Esophagus (tissue), 2 donors: ENCODE measurements around the gene CEND1. TPM values are rescaled to one million over a fixed set of nuclear protein-coding genes. Genes with fewer than 3 reads are reported as not detected.

Experiments
- H3K27ac ChIP-seq, 2 donors: one replicate each; pipeline ENCODE4 v1.5.1; 2013; ENCODE audit warnings: low read depth in 2 of 2, mild to moderate bottlenecking in 2 of 2, inconsistent platforms in 1 of 2, low read length in 1 of 2, moderate library complexity in 1 of 2
- H3K27me3 ChIP-seq, 2 donors: one replicate each; pipeline ENCODE4 v1.6.1; 2013; ENCODE audit warnings: low read length in 2 of 2, control low read depth in 1 of 2, mild to moderate bottlenecking in 1 of 2; ENCODE audit not compliant: insufficient read depth in 2 of 2, control insufficient read depth in 1 of 2
- H3K36me3 ChIP-seq, 2 donors: one replicate each; pipeline ENCODE4 v1.6.1; 2013; ENCODE audit warnings: low read length in 1 of 2; ENCODE audit not compliant: control insufficient read depth in 2 of 2, insufficient read depth in 2 of 2
- H3K4me1 ChIP-seq, 2 donors: one replicate each; pipeline ENCODE4 v1.6.1; 2013; ENCODE audit warnings: low read length in 1 of 2; ENCODE audit not compliant: control insufficient read depth in 2 of 2, insufficient read depth in 2 of 2
- H3K4me3 ChIP-seq, 2 donors: one replicate each; pipeline ENCODE4 v1.5.1; 2013; ENCODE audit warnings: low read length in 2 of 2, mild to moderate bottlenecking in 2 of 2, low read depth in 1 of 2, moderate library complexity in 1 of 2
- H3K9me3 ChIP-seq, 2 donors: one replicate each; pipeline ENCODE4 v1.6.1; 2013; ENCODE audit warnings: mild to moderate bottlenecking in 2 of 2, low read depth in 1 of 2, low read length in 1 of 2, moderate library complexity in 1 of 2; ENCODE audit not compliant: control insufficient read depth in 2 of 2, insufficient read depth in 1 of 2
- WGBS, 2 donors: extraction: QIAGEN DNeasy Blood & Tissue Kit; methylation state at CpG; one replicate each; pipeline ENCODE4 v1.1.7; 2013; 5-methylcytosine and 5-hydroxymethylcytosine counted together
- polyA plus RNA-seq, 2 donors: library from polyadenylated mRNA; stranded (reverse); fragments of 200-250 nt; gene quantifications; one replicate each; pipeline ENCODE4 v1.2.3, GENCODE V29; 2013
- donor health status: healthy with polysubstance abuse.
- donor health status: Bipolar disorder and iron deficiency.

CEND1 gene
- polyA plus RNA-seq: under 1 TPM; 0.10 to 0.12 TPM

DNA sequence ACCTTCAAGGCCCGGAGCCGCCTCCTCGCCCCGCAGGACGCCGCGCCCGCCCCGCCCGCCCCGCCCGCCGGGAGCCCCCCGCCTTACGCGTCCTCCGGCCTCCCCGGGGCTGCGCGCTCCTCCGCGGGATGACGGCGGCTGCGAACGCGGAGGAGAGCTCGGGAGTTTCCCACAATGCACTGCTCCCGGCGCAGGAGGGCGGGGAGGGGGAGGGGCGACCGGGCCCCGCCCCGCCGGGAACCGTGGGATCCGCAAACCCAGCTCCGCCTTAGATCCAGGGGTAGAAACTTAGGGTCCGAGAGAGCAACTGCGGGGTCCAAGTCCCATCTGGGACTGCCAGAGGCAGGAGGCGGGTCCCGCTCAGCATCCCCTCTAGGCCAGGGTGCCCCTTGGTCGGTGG lies at the start of gene CEND1:
Gene CEND1, minus strand, starts transcription at position 148 of the 400 bp plus-strand sequence. CDS start 1,514 bp downstream, outside the sequence.
- H3K27me3 ChIP-seq: no peaks in the 10 kb centered on the region
- H3K36me3 ChIP-seq: peaks cover 0 to 12% of the 10 kb centered on the region in 2 donors
- H3K27ac ChIP-seq: no peak within 1 kb of the TSS
- H3K4me1 ChIP-seq: peaks cover 0 to 5% of the 10 kb centered on the region in 2 donors
- WGBS, 2 donors: 3 to 5% methylated on average over 40 to 44 of the region's 44 CpGs
- H3K4me3 ChIP-seq: no peak within 1 kb of the TSS
- no peaks in the 10 kb centered on the region for H3K9me3 ChIP-seq

DNA sequence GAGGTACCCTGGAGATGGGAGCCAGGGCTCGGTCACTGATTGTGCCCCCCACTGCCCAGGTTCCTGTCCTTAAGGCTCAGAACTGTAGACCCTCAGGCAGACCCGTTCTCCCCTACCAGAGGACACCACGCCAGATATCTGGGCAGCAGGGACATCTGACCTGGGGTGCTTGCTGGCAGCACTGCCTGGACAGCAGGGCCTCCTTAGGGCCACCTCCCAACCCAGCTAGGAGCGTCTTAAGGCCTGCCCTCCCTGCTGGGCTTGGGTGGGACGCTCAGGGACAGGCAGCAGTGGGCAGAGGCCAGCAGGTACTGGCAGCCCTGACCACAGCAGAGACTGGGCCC lies 49.4 kb upstream of the CEND1 start:
- Histone ChIP-seq H3K27me3 (no peaks in the 10 kb centered on the region), H3K27ac (no peak overlapping the region), H3K4me3 (no peak overlapping the region), H3K9me3 (no peaks in the 10 kb centered on the region), H3K36me3 (peaks cover 3 to 34% of the 10 kb centered on the region in 2 donors), H3K4me1 (peaks cover 7 to 27% of the 10 kb centered on the region in 2 donors)
- 85 to 87% methylated on average over 5 of the region's 5 CpGs for WGBS, 2 donors

- Histone ChIP-seq H3K27me3 (no peaks in the 10 kb centered on the region), H3K4me3 (no peak overlapping the region), H3K36me3 (peaks cover 3 to 34% of the 10 kb centered on the region in 2 donors), H3K27ac (peak overlapping the region in 1 of 2 donors; percentile 34), H3K9me3 (no peaks in the 10 kb centered on the region), H3K4me1 (peaks cover 7 to 30% of the 10 kb centered on the region in 2 donors)
- WGBS, 2 donors: 38 to 42% methylated on average over 17 of the region's 17 CpGs
These were observed 48.8 kb upstream of the CEND1 start for GRCh38 chr11:838441-839279.

- Histone ChIP-seq H3K9me3 (no peaks in the 10 kb centered on the region), H3K27me3 (no peaks in the 10 kb centered on the region), H3K36me3 (peaks cover 3 to 34% of the 10 kb centered on the region in 2 donors), H3K4me1 (peaks cover 7 to 25% of the 10 kb centered on the region in 2 donors), H3K4me3 (no peak overlapping the region), H3K27ac (no peak overlapping the region)
- 69 to 72% methylated on average over 8 of the region's 8 CpGs for WGBS, 2 donors
These were observed 48.1 kb upstream of the CEND1 start for GRCh38 chr11:837990-838307.

- Histone ChIP-seq H3K9me3 (no peaks in the 10 kb centered on the region), H3K4me1 (peaks cover 7 to 26% of the 10 kb centered on the region in 2 donors), H3K27me3 (no peaks in the 10 kb centered on the region), H3K4me3 (no peak overlapping the region), H3K36me3 (peaks cover 3 to 34% of the 10 kb centered on the region in 2 donors), H3K27ac (no peak overlapping the region)
- WGBS, 2 donors: 82 to 85% methylated on average over 22 of the region's 22 CpGs
These were observed 47.5 kb upstream of the CEND1 start for GRCh38 chr11:837189-837989.

- H3K27me3 ChIP-seq: no peaks in the 10 kb centered on the region
- H3K4me1 ChIP-seq: peaks cover 10 to 33% of the 10 kb centered on the region in 2 donors
- 75 to 78% methylated on average over 9 of the region's 9 CpGs for WGBS, 2 donors
- no peak overlapping the region for H3K4me3 ChIP-seq
- no peak overlapping the region for H3K27ac ChIP-seq
- no peaks in the 10 kb centered on the region for H3K9me3 ChIP-seq
- peaks cover 3 to 34% of the 10 kb centered on the region in 2 donors for H3K36me3 ChIP-seq
These were observed 46.8 kb upstream of the CEND1 start for GRCh38 chr11:836700-837099.

- no peaks in the 10 kb centered on the region for H3K9me3 ChIP-seq
- H3K36me3 ChIP-seq: peaks cover 3 to 34% of the 10 kb centered on the region in 2 donors
- WGBS, 2 donors: 88 to 90% methylated on average over 14 of the region's 14 CpGs
- no peaks in the 10 kb centered on the region for H3K27me3 ChIP-seq
- no peak overlapping the region for H3K27ac ChIP-seq
- no peak overlapping the region for H3K4me3 ChIP-seq
- H3K4me1 ChIP-seq: peaks cover 10 to 36% of the 10 kb centered on the region in 2 donors
These were observed 46.4 kb upstream of the CEND1 start for GRCh38 chr11:836274-836673.

DNA sequence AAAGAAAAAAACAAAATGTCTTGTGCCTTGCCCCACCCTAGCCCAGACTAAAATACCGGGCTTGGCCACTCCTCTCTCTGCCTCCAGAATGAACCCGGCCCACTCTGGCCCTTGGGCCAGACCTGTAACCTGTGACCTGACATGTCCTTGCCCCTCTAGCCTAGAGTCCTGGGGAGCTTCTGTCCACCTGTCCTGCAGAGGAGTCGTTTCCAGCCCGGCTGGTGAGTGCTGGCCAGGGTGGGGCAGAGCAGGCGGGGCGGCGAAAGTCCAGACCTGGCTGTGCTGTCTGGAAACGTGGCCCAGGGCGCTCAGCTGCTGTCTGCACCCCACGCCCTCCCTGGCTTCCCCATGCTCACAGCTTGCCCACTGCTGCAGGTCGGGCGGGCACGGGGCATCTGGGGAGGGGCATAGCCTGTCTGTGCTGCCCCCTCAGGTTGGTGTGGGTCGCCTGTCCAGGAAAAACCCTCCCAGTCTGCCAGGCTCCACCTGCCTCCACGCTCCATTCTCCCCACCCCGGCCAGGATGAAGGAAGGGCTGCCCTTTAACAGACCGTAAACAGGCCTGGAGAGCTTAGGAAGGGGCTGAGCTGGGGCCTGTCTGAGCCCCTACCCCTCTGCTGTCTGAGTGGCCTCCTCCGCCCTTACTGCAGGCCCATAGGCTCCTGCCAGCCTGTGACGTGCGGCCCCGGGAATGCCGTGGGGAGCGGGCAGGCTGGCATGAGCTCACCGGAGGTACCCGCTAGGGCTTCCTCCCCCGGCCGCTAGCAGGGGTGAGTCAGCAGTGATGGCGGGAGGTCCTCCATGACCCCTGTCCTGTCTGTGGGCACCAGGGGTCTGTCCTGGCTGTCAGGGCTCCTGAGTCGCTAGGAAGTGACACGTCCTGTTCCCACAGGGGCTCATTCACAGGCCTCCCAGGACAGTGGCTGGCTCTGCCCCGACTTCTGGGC lies 44.8 kb upstream of the CEND1 start:
- WGBS, 2 donors: 18 to 22% methylated on average over 29 to 31 of the region's 31 CpGs
- Histone ChIP-seq H3K36me3 (peaks cover 3 to 29% of the 10 kb centered on the region in 2 donors), H3K27ac (peak overlapping the region; percentile 78 to 88), H3K4me1 (peaks cover 21 to 38% of the 10 kb centered on the region in 2 donors), H3K27me3 (peaks cover 0 to 4% of the 10 kb centered on the region in 2 donors), H3K9me3 (no peaks in the 10 kb centered on the region), H3K4me3 (peak overlapping the region in 1 of 2 donors; percentile 16)

GRCh38 chr11:833849-834311 lies 44.0 kb upstream of the CEND1 start:
- Histone ChIP-seq H3K9me3 (no peaks in the 10 kb centered on the region), H3K36me3 (peaks cover 3 to 24% of the 10 kb centered on the region in 2 donors), H3K27me3 (peaks cover 0 to 4% of the 10 kb centered on the region in 2 donors), H3K4me1 (peaks cover 23 to 45% of the 10 kb centered on the region in 2 donors), H3K4me3 (peak overlapping the region; percentile 62 to 66), H3K27ac (peak overlapping the region; percentile 85 to 88)
- WGBS, 2 donors: 25 to 39% methylated on average over 9 of the region's 9 CpGs
